Thyroid gland (tissue), 4 donors: ENCODE data around the gene GPR15. TPM values are rescaled to one million over a fixed set of nuclear protein-coding genes. Genes with fewer than 3 reads are reported as not detected.

ENCODE experiments used
- DNase-seq, 2 donors: peaks; one replicate each; pipeline ENCODE4 v3.0.0-alpha.2; 2019
- H3K27ac ChIP-seq, 3 donors: fragments of 200-600 bp; sonication (generic); 1 replicate in 2 of 3; 2 replicates in 1 of 3; pipeline ENCODE4 v1.5.1; 2016 to 2019; ENCODE audit warnings: mild to moderate bottlenecking in 1 of 3, moderate library complexity in 1 of 3
- H3K27me3 ChIP-seq: fragments of 200-600 bp; sonication (generic); one replicate; pipeline ENCODE4 v1.5.1; 2019
- H3K36me3 ChIP-seq, 2 donors: fragments of 200-600 bp; sonication (generic); one replicate each; pipeline ENCODE4 v1.5.1; 2016 to 2019
- H3K4me1 ChIP-seq, 2 donors: fragments of 200-600 bp; sonication (generic); one replicate each; pipeline ENCODE4 v1.5.1; 2017 to 2019
- H3K4me3 ChIP-seq, 3 donors: fragments of 200-600 bp; sonication (generic); replicated peaks in 1 of 3; 1 replicate in 2 of 3; 2 replicates in 1 of 3; pipeline ENCODE4 v1.5.1; 2016; ENCODE audit warnings: mild to moderate bottlenecking in 1 of 3
- H3K9me3 ChIP-seq: fragments of 200-600 bp; sonication (generic); one replicate; pipeline ENCODE4 v1.5.1; 2017
- POLR2A ChIP-seq, 2 donors: fragments of 450-650 bp; IDR thresholded peaks; one replicate each; pipeline ENCODE4 v1.6.1; 2017; ENCODE audit warnings: antibody characterized with exemption in 2 of 2, mild to moderate bottlenecking in 2 of 2, moderate library complexity in 1 of 2
- WGBS, 2 donors: methylation state at CpG; one replicate each; pipeline ENCODE4 v1.1.5; 2017; 5-methylcytosine and 5-hydroxymethylcytosine counted together
- intact Hi-C: fragments of 100-400 bp; cut with DNase I; formaldehyde crosslinking; loops from one replicate; pipeline ENCODE4 v1.15.1; 2023
- total RNA-seq, 4 donors: library from RNA; depleted of rRNA; stranded (reverse); fragments of >200 nt; gene quantifications; one replicate each; pipeline ENCODE4 v1.2.3, GENCODE V29; 2016
- TF ChIP-seq, protein P1 (sequence below), 6 experiments: fragments of 200-600 bp in 3 of 6; fragments of 450-650 bp in 3 of 6; sonication (generic) in 3 of 6; IDR thresholded peaks; one replicate each; pipeline ENCODE4 v1.5.1; 2016 to 2019; ENCODE audit warnings: antibody characterized with exemption in 6 of 6, mild to moderate bottlenecking in 2 of 6, inconsistent platforms in 1 of 6, moderate library complexity in 1 of 6

The GPR15 gene
- total RNA-seq, 4 donors from 2014 or later: not detected

- Histone ChIP-seq H3K27me3 (no peaks in the 10 kb centered on the region), H3K27ac (no peak overlapping the region), H3K9me3 (no peaks in the 10 kb centered on the region), H3K4me1 (no peaks in the 10 kb centered on the region), H3K36me3 (no peaks in the 10 kb centered on the region), H3K4me3 (no peak overlapping the region)
- intact Hi-C loops: no loop called here
- no peak for DNase-seq
- 82 to 90% methylated on average over 5 of the region's 5 CpGs for WGBS, 2 donors
- TF ChIP-seq, protein P1, sequence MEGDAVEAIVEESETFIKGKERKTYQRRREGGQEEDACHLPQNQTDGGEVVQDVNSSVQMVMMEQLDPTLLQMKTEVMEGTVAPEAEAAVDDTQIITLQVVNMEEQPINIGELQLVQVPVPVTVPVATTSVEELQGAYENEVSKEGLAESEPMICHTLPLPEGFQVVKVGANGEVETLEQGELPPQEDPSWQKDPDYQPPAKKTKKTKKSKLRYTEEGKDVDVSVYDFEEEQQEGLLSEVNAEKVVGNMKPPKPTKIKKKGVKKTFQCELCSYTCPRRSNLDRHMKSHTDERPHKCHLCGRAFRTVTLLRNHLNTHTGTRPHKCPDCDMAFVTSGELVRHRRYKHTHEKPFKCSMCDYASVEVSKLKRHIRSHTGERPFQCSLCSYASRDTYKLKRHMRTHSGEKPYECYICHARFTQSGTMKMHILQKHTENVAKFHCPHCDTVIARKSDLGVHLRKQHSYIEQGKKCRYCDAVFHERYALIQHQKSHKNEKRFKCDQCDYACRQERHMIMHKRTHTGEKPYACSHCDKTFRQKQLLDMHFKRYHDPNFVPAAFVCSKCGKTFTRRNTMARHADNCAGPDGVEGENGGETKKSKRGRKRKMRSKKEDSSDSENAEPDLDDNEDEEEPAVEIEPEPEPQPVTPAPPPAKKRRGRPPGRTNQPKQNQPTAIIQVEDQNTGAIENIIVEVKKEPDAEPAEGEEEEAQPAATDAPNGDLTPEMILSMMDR (IDR thresholded peaks at IDR 0.05): no peak
- no peak for TF ChIP-seq POLR2A (IDR thresholded peaks at IDR 0.05)
Measured at GRCh38 chr3:98561727-98562521, 30.1 kb downstream of the GPR15 start.

- Histone ChIP-seq H3K27me3 (no peaks in the 10 kb centered on the region), H3K4me1 (no peaks in the 10 kb centered on the region), H3K9me3 (no peaks in the 10 kb centered on the region), H3K4me3 (no peak overlapping the region), H3K27ac (no peak overlapping the region), H3K36me3 (no peaks in the 10 kb centered on the region)
- DNase-seq: no peak
- WGBS, 2 donors: 81 to 91% methylated on average over 4 of the region's 4 CpGs
- intact Hi-C loops: no loop called here
- TF ChIP-seq, protein P1 (IDR thresholded peaks at IDR 0.05): no peak
- no peak for TF ChIP-seq POLR2A (IDR thresholded peaks at IDR 0.05)
Measured at GRCh38 chr3:98563661-98564281, 32.0 kb downstream of the GPR15 start.

- no peaks in the 10 kb centered on the region for H3K9me3 ChIP-seq
- no peak overlapping the region for H3K4me3 ChIP-seq
- DNase-seq: no peak
- 74 to 78% methylated on average over 7 of the region's 7 CpGs for WGBS, 2 donors
- H3K36me3 ChIP-seq: no peaks in the 10 kb centered on the region
- no peaks in the 10 kb centered on the region for H3K4me1 ChIP-seq
- intact Hi-C loops: no loop called here
- H3K27ac ChIP-seq: no peak overlapping the region
- no peaks in the 10 kb centered on the region for H3K27me3 ChIP-seq
- no peak for TF ChIP-seq POLR2A (IDR thresholded peaks at IDR 0.05)
- TF ChIP-seq, protein P1 (IDR thresholded peaks at IDR 0.05): no peak
Measured at GRCh38 chr3:98564282-98565005, 32.7 kb downstream of the GPR15 start.

GRCh38 chr3:98565237-98565643, 33.5 kb downstream of the GPR15 start:
- Histone ChIP-seq H3K27ac (no peak overlapping the region), H3K36me3 (no peaks in the 10 kb centered on the region), H3K4me1 (no peaks in the 10 kb centered on the region), H3K9me3 (no peaks in the 10 kb centered on the region), H3K4me3 (no peak overlapping the region), H3K27me3 (no peaks in the 10 kb centered on the region)
- no peak for DNase-seq
- WGBS, 2 donors: 44 to 60% methylated on average over 3 of the region's 3 CpGs
- TF ChIP-seq, protein P1 (IDR thresholded peaks at IDR 0.05): no peak
- no peak for TF ChIP-seq POLR2A (IDR thresholded peaks at IDR 0.05)
- intact Hi-C loops: no loop called here
